Spinal cord (tissue), 10 donors: ENCODE data around the gene TASP1. TPM values are rescaled to one million over a fixed set of nuclear protein-coding genes. Genes with fewer than 3 reads are reported as not detected.

Experiments
- DNase-seq, 6 donors: peaks; one replicate each; pipeline versions ENCODE4 v3.0.0 to v3.0.0-alpha.2; 2013 to 2015; ENCODE audit warnings: low spot score in 6 of 6, low read depth in 4 of 6
- H3K27ac ChIP-seq: one replicate; pipeline ENCODE4 v1.5.1; 2013; ENCODE audit warnings: low read depth, low read length, control low read depth
- H3K27me3 ChIP-seq: one replicate; pipeline ENCODE4 v1.6.1; 2013; ENCODE audit warnings: low read length; ENCODE audit not compliant: control insufficient read depth, insufficient read depth
- H3K36me3 ChIP-seq: one replicate; pipeline ENCODE4 v1.6.1; 2013; ENCODE audit warnings: low read length; ENCODE audit not compliant: control insufficient read depth, insufficient read depth
- H3K4me1 ChIP-seq: one replicate; pipeline ENCODE4 v1.6.1; 2013; ENCODE audit warnings: low read length; ENCODE audit not compliant: control insufficient read depth, insufficient read depth
- H3K4me3 ChIP-seq: one replicate; pipeline ENCODE4 v1.5.1; 2013; ENCODE audit warnings: low read depth, low read length, control low read depth
- H3K9me3 ChIP-seq: one replicate; pipeline ENCODE4 v1.6.1; 2013; ENCODE audit warnings: low read length; ENCODE audit not compliant: control insufficient read depth, insufficient read depth
- WGBS: methylation state at CpG from one replicate; pipeline ENCODE4 v1.1.5; 2013; ENCODE audit warnings: missing lambda C conversion rate; ENCODE audit not compliant: insufficient coverage; 5-methylcytosine and 5-hydroxymethylcytosine counted together
- long read RNA-seq, 4 donors: transcript quantifications; one replicate each; lab custom pipeline, GENCODE V29; 2026
- polyA plus RNA-seq, 2 donors: library from polyadenylated mRNA; unstranded; fragments of 120-200 nt; gene quantifications; one replicate each; pipeline ENCODE4 v1.2.1, GENCODE V29; 2013; ENCODE audit not compliant: insufficient read length in 2 of 2
- total RNA-seq, 2 donors: library from RNA; depleted of rRNA in 1 of 2; stranded (reverse); fragments of 120-200 nt in 1 of 2; fragments of >200 nt in 1 of 2; gene quantifications; one replicate each; pipeline versions ENCODE4 v1.2.3 to v1.2.4, GENCODE V29; 2013 to 2014
- donor health status: healthy.

TASP1 gene
- 10 to 100 TPM; 20.2 to 20.4 TPM for total RNA-seq
- 1 to 10 TPM; 8.9 TPM for polyA plus RNA-seq
- long read RNA-seq, donor 1, result 0 reads
- long read RNA-seq, donor 2, result 0 reads
- long read RNA-seq, donor 3, result 0 reads
- long read RNA-seq, donor 4, partial matches to known transcripts, result 0 of 2 reads
- long read RNA-seq, donor 4, other reads (novel, unspliced or antisense), result 0 of 2 reads

GRCh38 chr20:13638496-13639149, at the start of gene TASP1:
Gene TASP1 (minus strand): TSS chr20:13638932. CDS start chr20:13630078, 8,854 bp downstream.
- no peaks in the 10 kb centered on the region for H3K4me1 ChIP-seq
- no peaks in the 10 kb centered on the region for H3K36me3 ChIP-seq
- H3K9me3 ChIP-seq, result no peaks in the 10 kb centered on the region
- WGBS, result 0% methylated on average over 45 of the region's 50 CpGs
- DNase-seq, result peak; percentile 83 to 99 (median 90)
- peak within 1 kb of the TSS; percentile 87 for H3K27ac ChIP-seq
- H3K4me3 ChIP-seq, result peak within 1 kb of the TSS; percentile 98
- no peaks in the 10 kb centered on the region for H3K27me3 ChIP-seq

GRCh38 chr20:13687815-13688214, 49.1 kb upstream of the TASP1 start:
- DNase-seq, result no peak
- no peaks in the 10 kb centered on the region for H3K27me3 ChIP-seq
- WGBS, result 86% methylated on average over 1 of the region's 3 CpGs
- no peak overlapping the region for H3K27ac ChIP-seq
- H3K4me3 ChIP-seq, result no peak overlapping the region
- H3K4me1 ChIP-seq, result no peaks in the 10 kb centered on the region
- no peaks in the 10 kb centered on the region for H3K36me3 ChIP-seq
- no peaks in the 10 kb centered on the region for H3K9me3 ChIP-seq

- Histone ChIP-seq H3K27ac (no peak overlapping the region), H3K27me3 (no peaks in the 10 kb centered on the region), H3K4me3 (no peak overlapping the region), H3K9me3 (no peaks in the 10 kb centered on the region), H3K36me3 (no peaks in the 10 kb centered on the region), H3K4me1 (no peaks in the 10 kb centered on the region)
- 90% methylated on average over 2 of the region's 2 CpGs for WGBS
- DNase-seq, result no peak
Observed at GRCh38 chr20:13685623-13686022, 46.9 kb upstream of the TASP1 start.

- Histone ChIP-seq H3K4me3 (no peak overlapping the region), H3K9me3 (no peaks in the 10 kb centered on the region), H3K27me3 (no peaks in the 10 kb centered on the region), H3K27ac (no peak overlapping the region), H3K36me3 (no peaks in the 10 kb centered on the region), H3K4me1 (no peaks in the 10 kb centered on the region)
- WGBS, result 60% methylated on average over 1 of the region's 5 CpGs
- no peak for DNase-seq
Observed at GRCh38 chr20:13684566-13685222, 46.0 kb upstream of the TASP1 start.

GRCh38 chr20:13683833-13684232, 45.1 kb upstream of the TASP1 start:
- no peak overlapping the region for H3K4me3 ChIP-seq
- no peaks in the 10 kb centered on the region for H3K36me3 ChIP-seq
- no peaks in the 10 kb centered on the region for H3K27me3 ChIP-seq
- no peaks in the 10 kb centered on the region for H3K4me1 ChIP-seq
- 40% methylated on average over 1 of the region's 1 CpG for WGBS
- no peak overlapping the region for H3K27ac ChIP-seq
- H3K9me3 ChIP-seq, result no peaks in the 10 kb centered on the region
- DNase-seq, result no peak

- Histone ChIP-seq H3K27me3 (no peaks in the 10 kb centered on the region), H3K36me3 (no peaks in the 10 kb centered on the region), H3K4me3 (no peak overlapping the region), H3K4me1 (no peaks in the 10 kb centered on the region), H3K27ac (no peak overlapping the region), H3K9me3 (no peaks in the 10 kb centered on the region)
- 96% methylated on average over 3 of the region's 4 CpGs for WGBS
- no peak for DNase-seq
Observed at GRCh38 chr20:13681248-13682125, 42.8 kb upstream of the TASP1 start.

GRCh38 chr20:13678944-13679343, 40.2 kb upstream of the TASP1 start:
- Histone ChIP-seq H3K27me3 (no peaks in the 10 kb centered on the region), H3K27ac (no peak overlapping the region), H3K4me3 (no peak overlapping the region), H3K36me3 (no peaks in the 10 kb centered on the region), H3K4me1 (no peaks in the 10 kb centered on the region), H3K9me3 (no peaks in the 10 kb centered on the region)
- no CpG with 5 or more reads among the region's 1 CpG for WGBS
- no peak for DNase-seq

- no peak overlapping the region for H3K27ac ChIP-seq
- H3K27me3 ChIP-seq, result no peaks in the 10 kb centered on the region
- no peak overlapping the region for H3K4me3 ChIP-seq
- no peak for DNase-seq
- H3K36me3 ChIP-seq, result no peaks in the 10 kb centered on the region
- WGBS, result 93% methylated on average over 4 of the region's 4 CpGs
- no peaks in the 10 kb centered on the region for H3K9me3 ChIP-seq
- H3K4me1 ChIP-seq, result no peaks in the 10 kb centered on the region
Observed at GRCh38 chr20:13677241-13677640, 38.5 kb upstream of the TASP1 start.

- Histone ChIP-seq H3K9me3 (no peaks in the 10 kb centered on the region), H3K4me3 (no peak overlapping the region), H3K27ac (no peak overlapping the region), H3K36me3 (no peaks in the 10 kb centered on the region), H3K27me3 (no peaks in the 10 kb centered on the region), H3K4me1 (no peaks in the 10 kb centered on the region)
- DNase-seq, result peak in 1 of 6 donors; percentile 43
- WGBS, result 74% methylated on average over 3 of the region's 3 CpGs
Observed at GRCh38 chr20:13676682-13677081, 38.0 kb upstream of the TASP1 start.
